Measurements from ENCODE around the gene ANKRD42. TPM values are rescaled to one million over a fixed set of nuclear protein-coding genes. Genes with fewer than 3 reads are reported as not detected.
A peak's percentile ranks its signal among the peaks of the same experiment; 100 is the strongest.

Gene ANKRD42
- total RNA-seq, 6 experiments from 2014 or later: 3.2 to 5.9 (median 3.6) TPM

DNA sequence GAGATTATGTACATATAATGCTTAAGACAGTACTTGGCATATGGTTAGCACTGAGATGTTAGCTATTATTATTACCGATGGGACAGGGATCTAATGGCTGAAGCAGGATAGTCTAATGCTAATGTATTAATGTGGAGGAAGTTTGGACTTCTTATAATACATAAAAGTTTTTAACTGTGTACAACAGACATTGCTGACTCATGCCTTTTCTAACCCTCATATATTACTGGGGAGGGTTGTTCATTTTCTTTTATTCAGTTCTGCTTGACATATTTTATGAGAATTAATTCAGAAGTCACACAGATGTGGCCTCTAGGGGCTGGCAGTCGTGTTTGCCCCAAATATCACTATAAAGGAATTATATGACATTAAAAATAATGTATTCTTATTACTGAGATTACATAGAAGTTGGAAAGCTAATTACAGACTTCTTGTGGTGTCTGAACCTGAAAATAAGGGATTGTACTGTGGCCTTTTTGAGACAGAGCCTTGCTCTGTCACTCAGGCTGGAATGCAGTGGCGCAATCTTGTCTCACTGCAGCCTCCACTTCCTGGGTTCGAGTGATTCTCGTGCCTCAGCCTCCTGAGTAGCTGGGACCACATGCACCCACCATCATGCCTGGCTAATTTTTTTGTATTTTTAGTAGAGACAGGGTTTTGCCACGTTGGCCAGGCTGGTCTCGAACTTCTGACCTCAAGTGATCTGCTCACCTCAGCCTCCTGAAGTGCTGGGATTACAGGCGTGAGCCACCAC, 82.6 kb downstream of the ANKRD42 start:
- Histone ChIP-seq H3K9me3 (no peaks in the 10 kb centered on the region), H3K4me1 (peaks cover 0 to 2% (median 0%) of the 10 kb centered on the region in 4 donors), H3K4me3 (no peak overlapping the region), H3K27ac (no peak overlapping the region), H3K27me3 (no peaks in the 10 kb centered on the region), H3K36me3 (peaks cover 6 to 62% (median 24%) of the 10 kb centered on the region in 4 donors)
- intact Hi-C loops (cut with DNase I): no loop called here
- DNase-seq (no peak), ATAC-seq (no peak)
- no peak for TF ChIP-seq POLR2A (IDR thresholded peaks at IDR 0.05)
- TF ChIP-seq, protein P1, sequence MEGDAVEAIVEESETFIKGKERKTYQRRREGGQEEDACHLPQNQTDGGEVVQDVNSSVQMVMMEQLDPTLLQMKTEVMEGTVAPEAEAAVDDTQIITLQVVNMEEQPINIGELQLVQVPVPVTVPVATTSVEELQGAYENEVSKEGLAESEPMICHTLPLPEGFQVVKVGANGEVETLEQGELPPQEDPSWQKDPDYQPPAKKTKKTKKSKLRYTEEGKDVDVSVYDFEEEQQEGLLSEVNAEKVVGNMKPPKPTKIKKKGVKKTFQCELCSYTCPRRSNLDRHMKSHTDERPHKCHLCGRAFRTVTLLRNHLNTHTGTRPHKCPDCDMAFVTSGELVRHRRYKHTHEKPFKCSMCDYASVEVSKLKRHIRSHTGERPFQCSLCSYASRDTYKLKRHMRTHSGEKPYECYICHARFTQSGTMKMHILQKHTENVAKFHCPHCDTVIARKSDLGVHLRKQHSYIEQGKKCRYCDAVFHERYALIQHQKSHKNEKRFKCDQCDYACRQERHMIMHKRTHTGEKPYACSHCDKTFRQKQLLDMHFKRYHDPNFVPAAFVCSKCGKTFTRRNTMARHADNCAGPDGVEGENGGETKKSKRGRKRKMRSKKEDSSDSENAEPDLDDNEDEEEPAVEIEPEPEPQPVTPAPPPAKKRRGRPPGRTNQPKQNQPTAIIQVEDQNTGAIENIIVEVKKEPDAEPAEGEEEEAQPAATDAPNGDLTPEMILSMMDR (IDR thresholded peaks at IDR 0.05): no peak
- 89% methylated on average over 7 of the region's 8 CpGs for WGBS (ENCODE audit: insufficient coverage, low coverage, low lambda C conversion rate, missing lambda C conversion rate)

DNA sequence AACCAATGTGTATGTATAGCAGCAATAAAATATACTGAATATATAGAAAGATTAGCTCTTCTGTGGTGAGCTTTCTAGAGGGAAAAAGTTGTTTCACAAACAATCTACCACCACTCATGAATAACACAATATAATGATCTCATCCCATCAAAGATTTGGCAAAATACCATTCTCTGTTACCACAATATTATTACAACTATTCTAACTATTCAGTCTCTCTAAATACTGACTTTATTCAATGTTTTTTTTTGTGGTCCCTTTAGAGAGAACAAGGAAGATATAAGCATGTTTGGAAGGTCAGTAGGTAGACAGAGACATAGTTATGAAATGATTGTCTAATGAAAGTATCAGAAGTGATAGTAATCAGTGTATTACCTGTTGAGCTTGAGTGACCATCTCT, 84.8 kb downstream of the ANKRD42 start:
- H3K27me3 ChIP-seq: no peaks in the 10 kb centered on the region
- TF ChIP-seq POLR2A (IDR thresholded peaks at IDR 0.05): no peak
- TF ChIP-seq, protein P1 (IDR thresholded peaks at IDR 0.05): no peak
- H3K4me3 ChIP-seq: no peak overlapping the region
- H3K9me3 ChIP-seq: no peaks in the 10 kb centered on the region
- H3K36me3 ChIP-seq: peaks cover 0 to 44% (median 13%) of the 10 kb centered on the region in 4 donors
- ATAC-seq (no peak), DNase-seq (no peak)
- intact Hi-C loops (cut with DNase I): no loop called here
- no peak overlapping the region for H3K27ac ChIP-seq
- H3K4me1 ChIP-seq: peaks cover 0 to 17% (median 6%) of the 10 kb centered on the region in 4 donors

DNA sequence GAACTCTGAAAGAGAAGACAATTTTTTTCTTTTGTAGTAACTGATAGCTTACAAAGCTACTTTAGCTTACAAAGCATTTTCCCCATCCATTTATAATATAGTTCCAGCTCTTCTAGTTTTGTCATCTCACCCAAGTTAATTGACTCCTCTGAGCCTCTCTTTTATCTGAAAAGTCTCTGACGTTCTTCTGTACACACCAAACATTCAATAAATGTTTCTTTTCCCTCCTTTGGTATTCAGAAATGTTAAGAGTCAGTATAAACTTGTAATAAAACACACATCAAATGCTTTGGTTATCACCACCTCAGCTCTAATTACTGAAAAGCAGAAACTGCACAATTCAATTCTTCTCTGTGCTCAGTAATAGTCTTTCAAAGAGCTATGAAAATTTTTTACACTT, 86.7 kb downstream of the ANKRD42 start:
- DNase-seq: no peak
- Histone ChIP-seq H3K27me3 (no peaks in the 10 kb centered on the region), H3K36me3 (peaks cover 0 to 26% (median 8%) of the 10 kb centered on the region in 4 donors), H3K9me3 (no peaks in the 10 kb centered on the region), H3K27ac (no peak overlapping the region), H3K4me3 (no peak overlapping the region), H3K4me1 (peaks cover 0 to 31% (median 11%) of the 10 kb centered on the region in 4 donors)
- intact Hi-C loops (cut with DNase I): no loop called here
- ATAC-seq: no peak
- TF ChIP-seq, protein P1 (IDR thresholded peaks at IDR 0.05): no peak
- TF ChIP-seq POLR2A (IDR thresholded peaks at IDR 0.05): no peak
- WGBS (ENCODE audit: insufficient coverage, low coverage, low lambda C conversion rate, missing lambda C conversion rate): 33% methylated on average over 1 of the region's 1 CpG

DNA sequence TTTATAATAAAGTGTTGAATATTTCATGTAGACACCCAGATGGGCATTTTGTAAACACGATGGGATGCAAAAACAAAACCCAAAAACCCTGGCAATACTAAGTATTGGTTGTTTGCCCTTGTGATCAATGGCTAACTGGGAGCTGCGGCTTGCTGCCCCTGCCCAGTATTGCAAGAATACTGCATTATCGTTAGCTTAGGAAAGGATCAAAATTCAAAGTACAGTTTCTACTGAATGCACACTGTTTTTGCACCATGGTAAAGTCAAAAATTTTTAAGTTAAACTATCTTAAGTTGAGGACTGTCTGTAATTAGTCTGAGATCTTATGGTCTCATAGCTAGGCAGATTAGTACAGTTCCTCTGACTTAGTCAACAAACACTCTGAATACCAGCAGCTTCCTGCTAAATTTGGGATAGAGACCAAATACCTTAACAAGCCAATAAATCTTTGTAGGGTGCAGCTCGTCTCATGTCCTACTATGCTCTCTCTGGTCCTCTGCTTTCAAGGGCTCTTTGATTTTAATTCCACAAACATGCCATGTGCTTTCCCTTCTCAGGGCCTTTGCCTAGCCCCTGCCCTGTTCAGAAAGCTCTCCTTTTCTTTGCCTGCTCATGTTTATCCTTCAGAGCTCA, 88.7 kb downstream of the ANKRD42 start:
- Histone ChIP-seq H3K4me1 (peaks cover 0 to 31% (median 11%) of the 10 kb centered on the region in 4 donors), H3K4me3 (peak overlapping the region in 1 of 3 donors; percentile 16), H3K27me3 (no peaks in the 10 kb centered on the region), H3K9me3 (no peaks in the 10 kb centered on the region), H3K36me3 (peaks cover 0 to 15% (median 4%) of the 10 kb centered on the region in 4 donors), H3K27ac (peak overlapping the region in 2 of 3 donors; percentile 35 to 36)
- ATAC-seq: no peak
- no peak for DNase-seq
- TF ChIP-seq, protein P1 (IDR thresholded peaks at IDR 0.05): no peak
- no peak for TF ChIP-seq POLR2A (IDR thresholded peaks at IDR 0.05)
- intact Hi-C loops (cut with DNase I): no loop called here
- WGBS (ENCODE audit: insufficient coverage, low coverage, low lambda C conversion rate, missing lambda C conversion rate): 30% methylated on average over 4 of the region's 4 CpGs

Measured in right lobe of liver (tissue), 6 donors.